HG03095 (cell line): ENCODE results near the gene LIPT1.
A peak's percentile ranks its signal among the peaks of the same experiment; 100 is the strongest.
"Not testable (repeated sequence)": the region's sequence is repeated elsewhere in the genome, so short reads cannot be mapped to it uniquely, and the experiment has no call there.

ENCODE experiments used
- ATAC-seq: cut with Tn5 transposase; IDR thresholded peaks from one replicate; pipeline ENCODE4 v1.9.1; 2021; ENCODE audit warnings: moderate library complexity; ENCODE audit not compliant: unreplicated experiment

The LIPT1 gene

GRCh38 chr2:99154643-99155536 is at the start of gene LIPT1, which contains the start of gene TSGA10:
TSS of gene LIPT1 (plus strand) at chr2:99154967. CDS start at chr2:99161958, 6,991 bp downstream.
TSS of gene TSGA10 (minus strand) at chr2:99154942. CDS start at chr2:99109439, 45,503 bp downstream.
- peak; percentile 94 for ATAC-seq

- no peak for ATAC-seq
Observed at GRCh38 chr2:99106913-99107312, 47.9 kb upstream of the LIPT1 start.

GRCh38 chr2:99111236-99111635 is 43.5 kb upstream of the LIPT1 start:
- ATAC-seq, result no peak

- ATAC-seq, result no peak
Observed at GRCh38 chr2:99111945-99112344, 42.8 kb upstream of the LIPT1 start.

GRCh38 chr2:99112617-99113016 is 42.1 kb upstream of the LIPT1 start:
- no peak for ATAC-seq

- ATAC-seq, result no peak
Observed at GRCh38 chr2:99127981-99128380, 26.8 kb upstream of the LIPT1 start.

GRCh38 chr2:99135044-99135556 is 19.7 kb upstream of the LIPT1 start:
- not testable (repeated sequence) for ATAC-seq

- ATAC-seq, result no peak
Observed at GRCh38 chr2:99139003-99139402, 15.8 kb upstream of the LIPT1 start.

- no peak for ATAC-seq
Observed at GRCh38 chr2:99140056-99140859, 14.5 kb upstream of the LIPT1 start.

- peak; percentile 30 for ATAC-seq
Observed at GRCh38 chr2:99140860-99141109, 14.0 kb upstream of the LIPT1 start.

- ATAC-seq, result peak; percentile 84
Observed at GRCh38 chr2:99141110-99142108, 13.4 kb upstream of the LIPT1 start, which contains the start of gene C2orf15. TSS of gene C2orf15 (plus strand) at chr2:99141707. CDS start at chr2:99150559, 8,852 bp downstream.

GRCh38 chr2:99150706-99151105 is 4.1 kb upstream of the LIPT1 start:
- no peak for ATAC-seq

- ATAC-seq, result no peak
Observed at GRCh38 chr2:99152199-99152895, 2.4 kb upstream of the LIPT1 start.

GRCh38 chr2:99153921-99154604 is 704 bp upstream of the LIPT1 start:
- ATAC-seq, result no peak

- no peak for ATAC-seq
Observed at GRCh38 chr2:99156891-99157290, 2.1 kb downstream of the LIPT1 start.

- ATAC-seq, result no peak
Observed at GRCh38 chr2:99158599-99158998, 3.8 kb downstream of the LIPT1 start.

GRCh38 chr2:99159594-99159993 is 4.8 kb downstream of the LIPT1 start:
- ATAC-seq, result no peak

GRCh38 chr2:99166218-99166617 is 11.5 kb downstream of the LIPT1 start:
- no peak for ATAC-seq

- no peak for ATAC-seq
Observed at GRCh38 chr2:99169534-99169933, 14.8 kb downstream of the LIPT1 start.
